Colonic mucosa (tissue), 4 donors: Measurements from ENCODE around the gene SLC38A9. TPM values are rescaled to one million over a fixed set of nuclear protein-coding genes. Genes with fewer than 3 reads are reported as not detected.

Experiments
- DNase-seq: peaks from one replicate; pipeline ENCODE4 v3.0.0-alpha.2; 2020
- H3K27ac ChIP-seq: fragments of 200-600 bp; one replicate; pipeline ENCODE4 v1.8.0; 2021
- H3K27me3 ChIP-seq: fragments of 200-600 bp; one replicate; pipeline ENCODE4 v1.8.0; 2021
- H3K36me3 ChIP-seq: fragments of 200-600 bp; one replicate; pipeline ENCODE4 v1.8.0; 2021
- H3K4me1 ChIP-seq: fragments of 200-600 bp; one replicate; pipeline ENCODE4 v1.8.0; 2021; ENCODE audit warnings: mild to moderate bottlenecking
- H3K4me3 ChIP-seq: fragments of 200-600 bp; one replicate; pipeline ENCODE4 v1.8.0; 2021
- H3K9ac ChIP-seq, 2 donors: one replicate each; pipeline ENCODE4 v1.7.0; 2013; ENCODE audit warnings: control low read depth in 2 of 2, low read depth in 2 of 2, low read length in 2 of 2
- H3K9me3 ChIP-seq: fragments of 200-600 bp; one replicate; pipeline ENCODE4 v1.8.0; 2021
- CTCF ChIP-seq: fragments of 200-600 bp; IDR thresholded peaks from one replicate; pipeline ENCODE4 v1.8.0; 2022; ENCODE audit warnings: antibody characterized with exemption, mild to moderate bottlenecking
- intact Hi-C: fragments of 100-400 bp; cut with DNase I; formaldehyde crosslinking; loops from one replicate; pipeline ENCODE4 v1.14.1; 2022
- total RNA-seq, 2 donors: library from RNA; stranded (reverse); fragmentation: NEBNext Ultra II Directional in 1 of 2; extraction: Animal tissue kit (Norgen Biotek cat#: 25700) in 1 of 2; gene quantifications; one replicate each; pipeline ENCODE4 v1.2.1, GENCODE V29; 2021
- donor health status: healthy.
- donor health status: DM: no; HTN: no; CAD: no.
- donor health status: DM: no; HTN: no; CAD: no.

Gene SLC38A9
- total RNA-seq, 2 donors from 2014 or later = 17.3 to 20.0 TPM

GRCh38 chr5:55583578-55583977 lies 128.5 kb downstream of the SLC38A9 start:
- intact Hi-C loops = no loop called here
- TF ChIP-seq CTCF = no peak
- H3K9me3 ChIP-seq = no peaks in the 10 kb centered on the region
- H3K27ac ChIP-seq = no peak overlapping the region
- no peaks in the 10 kb centered on the region for H3K27me3 ChIP-seq
- no peak for DNase-seq
- H3K4me3 ChIP-seq = no peak overlapping the region
- no peak overlapping the region for H3K9ac ChIP-seq
- no peaks in the 10 kb centered on the region for H3K4me1 ChIP-seq
- no peaks in the 10 kb centered on the region for H3K36me3 ChIP-seq

- no peak overlapping the region for H3K9ac ChIP-seq
- H3K36me3 ChIP-seq = no peaks in the 10 kb centered on the region
- H3K4me3 ChIP-seq = no peak overlapping the region
- intact Hi-C loops = no loop called here
- no peaks in the 10 kb centered on the region for H3K9me3 ChIP-seq
- no peaks in the 10 kb centered on the region for H3K4me1 ChIP-seq
- H3K27ac ChIP-seq = no peak overlapping the region
- H3K27me3 ChIP-seq = no peaks in the 10 kb centered on the region
- no peak for TF ChIP-seq CTCF
- DNase-seq = no peak
These were observed 129.9 kb downstream of the SLC38A9 start for GRCh38 chr5:55582256-55582655.

- no peaks in the 10 kb centered on the region for H3K36me3 ChIP-seq
- H3K9me3 ChIP-seq = no peaks in the 10 kb centered on the region
- intact Hi-C loops = no loop called here
- no peak for TF ChIP-seq CTCF
- H3K4me3 ChIP-seq = no peak overlapping the region
- DNase-seq = no peak
- H3K9ac ChIP-seq = no peak overlapping the region
- H3K4me1 ChIP-seq = no peaks in the 10 kb centered on the region
- H3K27me3 ChIP-seq = no peaks in the 10 kb centered on the region
- no peak overlapping the region for H3K27ac ChIP-seq
These were observed 132.1 kb downstream of the SLC38A9 start for GRCh38 chr5:55580042-55580441.

- no peak overlapping the region for H3K27ac ChIP-seq
- intact Hi-C loops = no loop called here
- no peak for TF ChIP-seq CTCF
- H3K9me3 ChIP-seq = no peaks in the 10 kb centered on the region
- H3K27me3 ChIP-seq = no peaks in the 10 kb centered on the region
- no peak overlapping the region for H3K4me3 ChIP-seq
- no peak for DNase-seq
- H3K36me3 ChIP-seq = no peaks in the 10 kb centered on the region
- no peak overlapping the region for H3K9ac ChIP-seq
- no peaks in the 10 kb centered on the region for H3K4me1 ChIP-seq
These were observed 133.4 kb downstream of the SLC38A9 start for GRCh38 chr5:55578771-55579170.

GRCh38 chr5:55577353-55578060 lies 134.6 kb downstream of the SLC38A9 start:
- Histone ChIP-seq H3K9me3 (no peaks in the 10 kb centered on the region), H3K27me3 (no peaks in the 10 kb centered on the region), H3K9ac (no peak overlapping the region), H3K4me1 (no peaks in the 10 kb centered on the region), H3K27ac (no peak overlapping the region), H3K4me3 (no peak overlapping the region), H3K36me3 (no peaks in the 10 kb centered on the region)
- no peak for TF ChIP-seq CTCF
- no peak for DNase-seq
- intact Hi-C loops = no loop called here
